Measurements from ENCODE around the gene C8B.

The C8B gene

DNA sequence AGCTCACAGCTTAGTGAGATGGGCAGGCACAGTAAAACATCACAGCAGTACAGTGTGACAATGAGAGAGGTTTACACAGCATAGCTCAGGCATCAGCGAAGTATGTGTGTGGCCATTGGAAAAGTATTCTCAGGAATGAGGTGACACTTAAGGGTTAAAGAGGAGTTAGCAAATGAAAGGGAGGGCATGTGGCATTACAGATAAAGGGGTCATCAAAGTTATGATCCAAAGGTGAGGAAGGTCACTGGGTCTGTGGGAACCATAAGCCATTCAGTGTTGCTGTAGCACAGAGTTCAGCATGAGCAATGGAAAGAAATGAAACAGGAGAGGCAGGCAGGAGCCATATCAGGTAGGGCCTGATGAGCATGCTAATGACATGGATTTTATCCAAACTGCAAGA is 4.5 kb upstream of the C8B start:
- no peak for DNase-seq (ENCODE audit: low spot score)

DNA sequence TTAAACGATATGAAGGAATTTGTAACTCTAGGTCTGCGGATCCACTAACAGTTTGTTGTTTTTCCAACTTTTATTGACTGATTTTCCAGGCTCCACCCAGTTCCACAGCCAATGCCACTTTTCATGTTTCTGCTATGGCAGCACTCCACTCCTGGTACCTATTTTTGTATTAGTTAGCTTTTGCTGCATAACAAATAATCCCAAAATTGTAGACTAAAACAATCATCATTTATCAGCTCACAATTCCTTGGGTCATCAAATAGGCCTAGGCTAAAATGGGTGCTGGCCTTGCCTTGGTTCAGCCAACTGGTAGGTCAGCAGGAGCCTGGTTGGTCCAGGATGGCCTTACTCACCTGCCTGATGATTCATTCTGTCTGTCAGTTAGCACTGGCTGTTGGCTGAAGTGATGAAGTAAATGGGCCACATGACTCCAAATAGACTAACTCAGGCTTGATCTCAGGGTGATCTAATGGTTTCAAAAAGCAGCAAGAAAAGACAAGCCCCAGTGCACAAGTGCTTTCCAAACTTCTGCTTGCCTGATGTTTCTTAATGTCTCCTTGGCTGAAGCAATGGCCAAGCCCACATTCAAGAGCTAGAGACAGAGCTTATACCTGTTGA is 3.2 kb upstream of the C8B start:
- DNase-seq (ENCODE audit: low spot score): no peak

DNA sequence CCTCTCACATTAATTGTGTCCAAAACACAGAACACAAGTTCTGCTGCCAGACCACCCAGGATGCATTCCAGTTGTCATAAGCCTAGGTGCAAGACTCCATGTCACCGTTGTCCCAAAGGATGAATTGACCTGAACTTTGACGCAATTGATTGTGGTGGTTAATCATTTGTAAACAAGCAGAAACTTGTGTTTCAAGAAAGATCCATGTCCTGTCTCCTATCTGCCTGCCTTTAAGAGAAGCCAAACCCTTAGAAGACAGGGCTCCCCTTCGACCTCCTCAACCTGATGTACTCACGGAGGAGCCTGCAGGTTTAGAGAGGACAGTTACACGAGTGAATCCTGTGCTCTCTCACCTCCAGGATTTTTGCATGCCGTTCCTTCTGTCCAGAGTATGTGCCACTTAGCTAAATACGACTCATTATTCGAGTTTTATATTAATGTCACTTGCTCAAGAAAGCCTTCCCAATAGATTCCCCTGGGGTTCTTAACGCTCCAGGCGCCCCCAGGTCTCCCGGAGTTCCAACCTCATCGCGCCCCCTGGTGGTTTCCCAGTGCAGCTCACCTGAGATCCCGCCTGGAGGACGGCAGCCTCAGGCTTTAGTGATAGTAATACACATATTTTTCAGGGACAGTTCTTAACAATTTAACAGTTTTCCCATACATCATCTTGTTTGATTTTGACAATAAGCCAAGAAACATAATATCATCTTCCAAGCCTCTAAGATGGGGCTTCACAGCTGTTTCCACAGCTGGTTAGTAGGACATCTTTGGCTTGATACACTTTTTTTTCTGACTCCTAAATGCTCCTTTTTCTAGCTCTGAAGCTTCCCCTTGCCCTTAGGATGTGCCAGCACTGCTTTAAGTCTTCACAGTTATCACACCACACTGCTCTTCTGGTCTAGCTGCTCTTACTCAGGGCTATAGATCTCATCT is 2.4 kb upstream of the C8B start:
- no peak for DNase-seq (ENCODE audit: low spot score)

DNA sequence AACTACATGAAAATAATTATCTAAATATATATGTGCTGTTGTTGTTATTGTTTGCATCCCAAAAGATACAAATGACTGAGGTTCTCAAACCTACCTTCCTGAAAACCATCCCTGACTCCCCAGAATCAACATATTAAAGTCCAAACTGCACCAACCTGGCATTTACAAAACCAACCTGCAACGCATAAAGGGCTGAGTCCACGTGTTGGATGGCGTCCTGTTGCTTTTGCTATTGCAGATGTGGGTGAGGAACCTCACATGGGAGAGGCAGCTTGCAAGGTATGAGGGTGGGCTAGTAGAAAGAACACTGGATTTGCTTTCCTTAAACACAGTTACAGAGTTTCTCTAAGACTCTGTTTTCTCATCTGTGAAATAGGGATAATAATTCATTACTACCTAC is 1.5 kb upstream of the C8B start:
- DNase-seq (ENCODE audit: low spot score): no peak

DNA sequence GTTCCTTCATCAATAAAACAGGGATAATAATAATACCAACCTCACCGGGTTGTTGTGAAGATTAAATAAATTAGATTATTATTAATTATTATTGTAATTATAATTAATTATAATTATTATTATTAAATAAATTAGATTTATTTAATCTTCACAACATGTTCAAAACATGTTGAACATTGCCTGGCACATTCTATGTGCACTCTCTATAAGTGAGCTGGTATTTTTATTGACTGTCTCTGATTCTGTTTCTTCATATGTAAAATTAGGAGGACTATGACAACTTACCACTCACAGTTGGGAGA is 834 bp upstream of the C8B start:
- DNase-seq (ENCODE audit: low spot score): no peak

DNA sequence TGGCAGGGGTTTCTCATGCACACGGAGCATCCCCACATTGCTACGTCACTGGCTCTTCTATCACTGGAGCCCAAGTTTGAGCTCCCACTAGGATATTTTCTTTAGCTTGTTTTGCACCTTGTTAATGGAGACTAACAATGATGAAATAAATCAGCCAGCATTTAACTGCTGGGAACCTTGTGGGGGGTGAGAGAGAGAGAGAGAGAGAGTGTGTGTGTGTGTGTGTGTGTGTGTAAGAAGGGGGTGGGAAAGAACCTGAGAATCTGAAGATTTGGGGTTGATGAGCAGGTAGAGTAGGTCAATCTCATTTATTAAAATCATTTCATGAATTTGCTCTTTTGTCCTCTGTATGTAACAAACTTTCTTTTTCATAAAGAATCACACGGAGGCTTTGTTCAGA is 624 bp downstream of the C8B start:
- no peak for DNase-seq (ENCODE audit: low spot score)

DNA sequence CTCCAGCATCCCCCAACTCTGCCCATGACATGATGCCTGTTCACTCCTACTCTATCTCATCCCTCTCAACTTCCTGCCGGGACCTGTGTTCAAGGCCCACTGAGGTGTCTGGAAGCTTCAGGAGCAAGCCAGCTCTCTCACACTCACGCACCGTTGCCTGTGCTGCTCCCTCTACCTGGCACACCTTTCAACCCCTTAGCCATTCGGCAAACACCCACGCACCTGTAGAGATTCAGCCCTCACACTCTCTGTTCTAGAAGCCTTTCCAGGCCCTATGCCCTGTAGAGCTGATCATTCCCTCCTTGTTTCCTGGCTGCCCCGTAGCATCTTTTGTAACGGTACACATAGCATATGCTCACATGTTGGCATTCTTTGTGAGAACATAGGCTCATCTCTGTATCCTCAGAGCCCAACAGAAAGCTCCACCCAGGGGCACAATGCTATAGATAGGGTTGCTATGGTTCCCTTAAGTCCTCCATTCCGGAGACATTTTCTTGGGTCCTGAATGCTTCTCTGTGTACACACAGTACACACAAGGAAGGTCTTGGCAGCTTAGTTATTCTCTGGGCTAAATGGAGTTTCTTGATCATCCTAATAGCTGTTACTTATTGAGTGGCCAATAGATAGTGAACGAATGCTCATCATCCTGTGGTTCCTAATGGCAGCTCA is 1.3 kb downstream of the C8B start:
- DNase-seq (ENCODE audit: low spot score): no peak

DNA sequence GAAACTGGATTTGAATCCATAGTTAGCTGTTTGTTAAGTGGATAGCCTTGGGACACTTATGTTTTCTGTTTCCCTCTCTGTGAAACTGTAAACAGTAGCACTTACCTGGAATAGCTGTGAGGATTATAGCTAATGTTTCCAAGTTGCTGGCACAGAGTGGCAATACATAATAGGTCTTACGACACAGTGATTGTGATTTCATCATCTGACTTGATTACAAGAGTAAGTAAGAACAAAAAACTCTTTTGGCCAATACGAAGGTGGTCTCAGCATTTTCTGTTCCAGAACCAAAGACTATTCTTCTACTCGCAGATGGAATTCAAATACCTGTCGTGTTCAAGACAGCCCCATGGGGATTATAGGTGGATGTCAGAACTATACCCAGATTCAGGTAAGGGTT is 2.1 kb downstream of the C8B start:
- no peak for DNase-seq (ENCODE audit: low spot score)

DNA sequence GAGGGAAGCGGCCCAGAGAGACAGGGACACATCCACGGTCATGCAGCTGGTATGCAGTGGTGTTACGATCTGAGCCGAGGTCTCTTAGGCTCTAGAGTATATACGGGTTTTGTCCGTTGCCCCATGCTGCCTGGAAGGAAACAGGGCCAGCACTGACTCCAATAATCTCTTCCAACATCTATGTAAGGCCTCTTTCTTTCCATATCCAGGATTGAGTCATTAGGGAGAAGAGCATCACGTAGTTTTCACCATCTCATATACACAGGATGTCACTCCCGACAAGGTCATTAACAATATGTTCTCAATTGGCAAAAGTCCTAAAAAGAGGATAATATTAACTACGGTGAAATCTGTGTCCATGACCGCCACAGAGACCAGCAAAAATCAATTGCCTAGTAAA is 4.4 kb downstream of the C8B start:
- DNase-seq (ENCODE audit: low spot score): no peak

DNA sequence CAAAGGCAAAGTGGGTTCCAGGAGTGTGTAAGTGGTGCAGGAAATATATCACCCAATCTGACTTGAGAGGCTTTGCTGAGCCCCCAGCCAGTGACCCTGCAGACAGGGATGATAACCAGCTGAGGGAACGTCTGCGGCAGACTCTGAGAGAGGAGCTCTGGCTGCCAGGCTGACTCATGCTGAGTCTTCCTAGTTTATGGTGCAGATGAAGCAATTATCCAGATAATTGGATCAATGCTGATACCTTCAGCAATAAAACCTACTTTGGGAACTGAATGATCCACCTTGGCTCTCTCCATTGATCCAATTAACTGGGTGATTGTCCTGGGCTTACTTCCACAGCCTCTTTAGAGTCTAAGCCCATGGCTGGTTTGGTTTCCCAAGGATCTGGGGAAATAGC is 7.3 kb downstream of the C8B start:
- DNase-seq (ENCODE audit: low spot score): no peak

DNA sequence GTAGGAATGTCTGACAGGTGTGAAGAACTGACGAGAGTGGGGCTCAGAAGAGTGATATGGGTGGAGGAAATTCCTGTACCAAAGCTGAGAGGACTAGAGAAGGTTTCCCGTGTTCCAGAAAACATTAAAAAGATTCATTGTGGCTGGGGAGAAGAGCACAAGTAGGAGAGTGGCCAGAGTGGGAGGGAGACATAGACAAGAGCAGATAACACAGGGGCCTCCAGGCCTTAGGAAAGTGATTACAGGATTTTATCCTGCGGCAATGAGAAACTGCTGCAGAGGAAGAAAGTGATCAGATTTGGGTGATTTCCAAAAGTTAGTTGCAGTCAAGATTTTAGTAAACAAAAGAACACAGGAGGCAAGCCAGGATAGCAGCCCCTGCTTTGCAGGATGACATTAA is 7.9 kb downstream of the C8B start:
- DNase-seq (ENCODE audit: low spot score): no peak

DNA sequence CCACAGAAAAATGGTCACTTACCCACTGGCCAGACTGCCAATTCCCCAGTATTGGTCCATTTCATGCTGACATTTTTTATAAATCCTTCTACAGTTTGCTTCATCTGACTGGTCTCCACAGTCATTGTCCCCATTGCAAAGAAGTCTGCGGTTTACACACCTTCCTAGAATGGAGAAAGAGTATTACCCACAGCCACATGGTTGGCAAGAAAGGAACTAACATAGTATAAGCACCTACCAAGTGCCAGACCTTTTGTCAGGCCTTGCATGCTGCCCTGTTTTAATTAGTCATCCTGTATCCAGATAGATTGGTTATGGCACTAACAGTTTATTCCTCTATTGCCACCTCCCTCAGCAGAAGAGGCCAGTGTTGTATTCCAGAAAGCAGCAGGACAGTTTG is 11.2 kb downstream of the C8B start:
- DNase-seq (ENCODE audit: low spot score): no peak

DNA sequence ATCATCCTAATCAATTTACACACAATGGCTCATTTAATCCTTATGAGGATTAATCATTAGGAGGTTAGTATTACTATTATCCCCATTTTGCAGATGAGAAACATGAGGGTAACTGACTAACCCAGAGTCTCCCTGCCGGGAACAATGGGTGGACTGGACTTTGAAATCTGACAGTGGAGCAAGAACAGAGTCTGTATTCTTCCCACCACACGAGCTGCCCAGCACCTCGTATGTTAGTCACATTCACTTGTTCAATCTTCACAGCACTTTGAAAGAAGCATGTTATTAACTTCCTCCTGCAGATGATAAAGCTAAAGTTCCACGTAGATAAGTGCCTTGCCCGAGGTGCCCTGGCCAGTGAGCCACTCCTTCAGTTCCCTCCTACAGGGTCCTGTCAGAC is 12.4 kb downstream of the C8B start:
- no peak for DNase-seq (ENCODE audit: low spot score)

DNA sequence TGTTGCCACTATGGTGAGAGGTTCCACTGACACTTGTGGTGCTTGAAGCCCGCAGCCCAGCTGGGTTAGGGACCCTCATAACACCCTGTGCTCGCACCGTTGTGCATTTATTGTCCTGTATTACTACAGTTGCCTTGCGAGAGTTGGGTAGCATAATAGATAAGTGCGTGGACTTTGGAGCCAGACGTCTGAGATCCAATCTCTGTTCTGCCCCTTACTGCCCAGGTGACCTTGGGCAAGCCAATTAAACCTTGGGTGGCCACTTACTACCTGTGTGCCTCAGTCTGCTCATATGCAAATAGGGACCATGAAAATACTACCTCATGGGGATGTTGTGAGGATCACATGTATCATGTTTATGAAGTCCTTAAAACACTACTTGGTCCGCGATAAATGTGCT is 13.3 kb downstream of the C8B start:
- DNase-seq (ENCODE audit: low spot score): no peak

DNA sequence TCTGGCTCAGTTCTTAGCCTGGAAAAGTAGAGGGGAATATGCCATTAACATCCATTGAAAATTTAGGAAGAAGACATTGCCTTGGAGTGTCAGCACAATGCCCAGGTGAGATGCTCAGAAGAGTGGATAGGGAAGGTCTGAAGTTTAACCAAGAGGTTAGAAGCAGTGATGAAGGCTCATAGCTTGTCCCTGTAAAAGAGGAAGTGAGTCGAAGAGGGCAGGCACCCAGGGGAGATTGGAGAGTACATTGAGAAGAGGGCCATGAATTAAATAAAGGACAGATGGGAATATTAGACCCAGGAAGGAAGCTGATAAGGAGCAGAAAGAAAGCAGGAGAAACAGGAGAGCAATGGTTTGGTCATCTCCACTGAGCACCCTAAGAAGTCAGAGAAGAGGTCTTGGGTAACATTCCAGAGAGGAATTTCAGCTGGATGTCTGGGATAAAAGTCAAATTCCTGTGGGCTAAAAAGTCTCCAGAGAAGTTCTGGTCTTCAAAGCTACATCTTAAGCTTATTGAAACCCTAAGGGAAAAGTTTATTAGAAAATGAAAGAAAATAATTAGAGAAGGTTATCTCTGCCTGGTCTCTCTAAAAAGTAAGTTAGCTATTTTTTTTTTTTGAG is 17.3 kb downstream of the C8B start:
- no peak for DNase-seq (ENCODE audit: low spot score)

DNA sequence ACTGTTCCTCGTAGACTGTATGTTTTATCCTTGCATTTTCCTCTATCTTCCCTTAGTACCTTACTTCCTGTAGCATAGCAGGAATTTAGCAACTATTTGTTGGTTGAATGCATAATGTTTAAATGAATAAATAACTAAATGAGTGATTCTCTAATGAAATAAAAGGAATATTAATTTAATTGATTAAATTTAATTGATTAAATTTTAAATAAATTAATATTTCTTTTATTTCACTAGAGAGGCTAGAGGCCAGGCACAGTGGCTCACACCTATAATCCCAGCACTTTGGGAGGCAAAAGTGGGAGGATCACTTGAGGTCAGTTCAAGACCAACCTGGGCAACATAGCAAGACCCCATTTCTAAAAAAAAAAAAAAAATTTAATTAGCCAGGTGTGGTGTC is 25.8 kb downstream of the C8B start:
- DNase-seq (ENCODE audit: low spot score): no peak

DNA sequence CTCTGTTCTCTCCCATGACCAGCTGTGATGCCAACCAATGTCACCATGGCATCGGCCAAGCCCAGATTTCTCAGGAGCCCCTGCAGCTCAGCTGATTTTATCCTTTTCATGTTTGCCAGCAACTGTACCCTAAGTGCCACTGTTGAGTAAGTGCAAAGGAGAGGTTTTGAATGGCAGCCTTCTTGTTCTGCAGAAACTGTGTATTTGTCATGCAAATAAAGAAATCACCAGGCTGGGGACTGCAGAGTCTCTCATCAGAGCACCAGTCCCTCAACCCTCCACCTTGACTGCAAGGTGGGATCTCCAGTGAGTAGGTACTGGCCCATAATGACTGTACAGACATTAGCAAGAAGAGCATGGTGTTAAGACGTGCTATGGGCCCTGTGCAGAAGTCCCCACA is 26.6 kb downstream of the C8B start:
- DNase-seq (ENCODE audit: low spot score): no peak

DNA sequence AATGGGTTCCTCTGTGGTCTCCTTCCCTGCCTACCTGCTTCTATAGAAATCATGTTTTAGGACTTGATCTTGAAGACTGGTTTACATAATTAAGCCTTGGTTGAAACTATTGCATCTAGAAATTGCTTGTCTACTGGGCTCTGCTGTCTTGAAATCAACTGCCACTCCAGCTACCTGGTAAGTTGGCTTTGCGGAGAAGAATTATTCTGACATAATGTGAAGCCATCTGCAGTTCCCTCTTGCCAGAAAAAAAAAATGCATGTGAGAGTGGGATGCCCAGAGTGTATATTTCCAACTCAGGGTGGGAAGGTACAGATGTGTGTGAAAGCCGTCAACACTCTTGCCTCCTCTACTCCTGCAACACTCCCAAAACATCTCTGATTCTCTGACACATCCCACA is 27.2 kb downstream of the C8B start:
- DNase-seq (ENCODE audit: low spot score): no peak

DNA sequence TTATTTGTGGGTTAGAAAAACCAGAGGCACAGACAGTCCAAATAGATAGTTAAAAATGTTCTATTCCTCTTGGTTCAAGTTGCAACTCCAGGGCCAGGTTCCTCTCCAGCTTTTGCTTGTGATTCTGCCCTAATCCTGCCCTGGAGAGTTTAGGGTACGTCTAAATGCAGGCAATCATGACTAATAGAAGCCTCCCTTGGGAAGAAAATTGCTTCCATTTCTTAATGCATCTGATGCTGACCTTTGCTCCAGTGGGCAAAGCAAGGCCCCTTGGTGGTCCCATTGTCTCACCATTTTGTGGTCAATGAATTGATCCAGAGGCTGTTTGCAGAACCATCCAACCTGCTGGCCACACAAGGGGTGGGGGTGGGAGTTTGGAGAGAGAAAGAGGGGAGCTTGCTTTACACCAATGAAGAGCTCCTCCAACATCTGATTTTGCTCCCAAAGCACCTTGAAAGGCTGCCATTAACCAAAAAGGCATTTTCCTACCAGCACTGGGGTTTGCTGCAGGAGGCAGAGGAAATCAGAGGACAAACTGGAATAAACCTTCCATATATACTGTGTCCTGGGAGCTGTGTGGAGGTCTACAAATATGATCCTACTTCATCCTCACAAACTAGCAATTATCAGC is 31.3 kb downstream of the C8B start:
- no peak for DNase-seq (ENCODE audit: low spot score)

DNA sequence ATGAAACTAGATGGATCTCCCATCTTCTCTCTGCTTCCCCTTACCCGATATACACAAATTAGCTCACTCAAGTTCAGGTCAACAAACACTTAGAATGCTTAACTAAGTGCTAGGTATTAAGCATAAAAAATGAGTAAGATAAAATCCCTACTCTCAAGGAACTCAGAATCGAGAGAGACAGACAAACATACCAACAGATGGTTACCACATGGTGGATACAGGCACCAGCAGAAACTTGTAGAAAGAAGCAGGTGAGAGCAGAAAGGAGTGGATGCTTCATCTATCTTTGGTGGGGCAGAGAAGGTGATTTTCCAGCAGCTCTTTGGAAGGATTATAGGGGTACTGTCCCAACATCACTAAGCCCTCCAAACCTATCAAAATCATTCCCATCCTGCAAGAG is 32.2 kb downstream of the C8B start:
- no peak for DNase-seq (ENCODE audit: low spot score)

DNA sequence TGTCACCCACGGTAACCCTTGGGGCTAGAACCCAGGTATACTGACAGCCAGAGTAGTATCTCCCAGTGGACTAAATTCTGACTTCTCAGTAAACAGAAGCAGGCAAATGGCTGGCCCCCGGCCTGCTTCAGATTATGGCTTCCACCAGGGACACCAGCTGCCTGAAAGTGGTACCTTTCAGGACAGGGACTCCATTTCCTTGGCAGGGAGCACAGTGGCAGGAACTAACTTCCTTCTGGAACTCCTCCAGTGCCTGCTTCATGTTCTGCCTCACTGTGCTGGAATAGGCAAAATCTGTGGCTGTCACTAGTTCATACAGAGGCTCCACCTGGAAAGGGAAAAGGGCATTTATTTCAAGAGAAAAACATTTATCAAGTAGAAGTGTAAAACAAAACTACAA is 32.7 kb downstream of the C8B start:
- no peak for DNase-seq (ENCODE audit: low spot score)

DNA sequence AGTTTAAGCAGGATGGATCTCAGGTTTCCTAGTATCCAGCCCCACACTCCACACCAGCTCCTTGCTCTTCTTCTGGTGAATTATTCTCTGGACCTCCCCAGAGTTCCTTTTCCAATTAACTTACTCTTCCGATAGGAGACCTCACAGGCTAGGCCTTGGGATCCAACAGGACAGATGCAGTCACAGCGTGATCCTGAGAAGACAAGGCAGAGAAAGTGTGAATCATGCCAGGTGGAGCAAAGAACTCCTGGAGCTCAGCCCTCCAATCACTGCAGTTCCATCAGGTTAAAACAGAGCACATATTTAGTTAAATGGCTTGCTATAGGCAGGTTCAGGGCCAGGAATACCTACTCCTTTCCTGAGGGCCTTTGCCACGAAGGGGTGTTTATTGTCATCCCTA is 34.1 kb downstream of the C8B start:
- no peak for DNase-seq (ENCODE audit: low spot score)

DNA sequence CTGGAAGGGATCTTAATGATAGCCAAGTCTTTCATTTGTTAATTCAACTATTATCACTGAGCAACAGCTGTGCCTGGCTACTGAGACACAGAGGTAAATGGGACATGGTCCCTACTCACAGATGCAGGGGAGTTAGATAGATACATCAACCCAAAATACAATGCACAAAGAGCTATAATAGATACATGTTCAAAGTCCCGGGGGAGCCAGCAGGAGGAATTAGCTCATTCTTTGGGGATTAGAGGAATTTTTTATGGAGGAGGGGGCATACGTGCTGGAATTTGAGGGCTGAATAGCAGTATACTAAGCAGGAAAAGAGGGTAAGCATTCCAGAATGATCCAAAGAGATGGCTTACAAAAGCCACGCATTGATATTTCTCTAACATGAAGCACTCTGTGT is 34.6 kb downstream of the C8B start:
- DNase-seq (ENCODE audit: low spot score): no peak

Data from CD4-positive, alpha-beta T cell treated with Interleukin-15 for 4 hours (primary cell).